OCI-LY1 (cell line): ENCODE measurements around the gene ADIG.

Experiments
- H2AFZ ChIP-seq: fragments of 200-600 bp; sonication (generic), shearing (Covaris generic); 2 replicates; pipeline ENCODE4 v1.6.0; 2014; ENCODE audit warnings: antibody characterized with exemption, mild to moderate bottlenecking, low read length
- H3F3A ChIP-seq: fragments of 200-600 bp; sonication (generic), shearing (Covaris generic); 2 replicates; pipeline ENCODE4 v1.6.0; 2014; ENCODE audit warnings: mild to moderate bottlenecking, antibody characterized with exemption, low read length, moderate library complexity; ENCODE audit not compliant: insufficient read depth
- H3K27ac ChIP-seq: fragments of 200-600 bp; sonication (generic); 2 replicates; pipeline ENCODE4 v1.5.1; 2014; ENCODE audit warnings: low read length, mixed run types, mild to moderate bottlenecking, low read depth; ENCODE audit not compliant: poor library complexity, severe bottlenecking
- H3K27me3 ChIP-seq: fragments of 200-600 bp; sonication (generic); 2 replicates; pipeline ENCODE4 v1.6.0; 2014; ENCODE audit warnings: antibody characterized with exemption, mild to moderate bottlenecking, low read length, moderate library complexity; ENCODE audit not compliant: insufficient read depth
- H3K36me3 ChIP-seq: fragments of 200-600 bp; sonication (generic); 2 replicates; pipeline ENCODE4 v1.6.1; 2014; ENCODE audit warnings: mild to moderate bottlenecking, antibody characterized with exemption, low read length, moderate library complexity, mixed read lengths; ENCODE audit not compliant: insufficient read depth
- H3K4me1 ChIP-seq: fragments of 200-600 bp; sonication (generic); 2 replicates; pipeline ENCODE4 v1.5.1; 2014; ENCODE audit warnings: mild to moderate bottlenecking, low read length, moderate library complexity; ENCODE audit not compliant: insufficient read depth, severe bottlenecking
- H3K4me2 ChIP-seq: fragments of 200-600 bp; sonication (generic), shearing (Covaris generic); 2 replicates; pipeline ENCODE4 v1.6.1; 2014; ENCODE audit warnings: low read length
- H3K4me3 ChIP-seq: fragments of 200-600 bp; sonication (generic); 2 replicates; pipeline ENCODE4 v1.5.1; 2014; ENCODE audit warnings: low read length, low read depth, mild to moderate bottlenecking, mixed read lengths; ENCODE audit not compliant: poor library complexity, severe bottlenecking
- H3K79me2 ChIP-seq: fragments of 200-600 bp; shearing (Covaris generic); 2 replicates; pipeline ENCODE4 v1.6.1; 2016; ENCODE audit warnings: mixed run types, low read length, mixed read lengths; ENCODE audit not compliant: insufficient read depth
- H3K9ac ChIP-seq: fragments of 200-600 bp; sonication (generic), shearing (Covaris generic); 2 replicates; pipeline ENCODE4 v1.6.1; 2014; ENCODE audit warnings: mild to moderate bottlenecking, low read length, mixed read lengths
- H3K9me2 ChIP-seq: fragments of 200-600 bp; sonication (generic), shearing (Covaris generic); 2 replicates; pipeline ENCODE4 v1.6.1; 2014; ENCODE audit warnings: low read depth, mild to moderate bottlenecking, low read length, mixed read lengths
- H3K9me3 ChIP-seq: fragments of 200-600 bp; shearing (Covaris generic); 2 replicates; pipeline ENCODE4 v1.6.1; 2014; ENCODE audit warnings: low read length, mixed read lengths
- H4K20me1 ChIP-seq: fragments of 200-600 bp; sonication (generic), shearing (Covaris generic); 2 replicates; pipeline ENCODE4 v1.6.0; 2016; ENCODE audit warnings: mild to moderate bottlenecking, low read length; ENCODE audit not compliant: insufficient read depth
- EZH2 ChIP-seq: fragments of 200-600 bp; sonication (generic), shearing (Covaris generic); IDR thresholded peaks from 2 replicates; pipeline ENCODE4 v1.8.0; 2017; ENCODE audit warnings: borderline replicate concordance, mixed run types, mild to moderate bottlenecking, antibody characterized with exemption, low read length, moderate library complexity, mixed read lengths
- TF ChIP-seq, protein P1 (sequence below): fragments of 200-600 bp; sonication (generic), shearing (Covaris generic); IDR thresholded peaks from 2 replicates; pipeline ENCODE4 v1.5.1; 2017; ENCODE audit warnings: mild to moderate bottlenecking, antibody characterized with exemption, low read length, moderate library complexity, mixed read lengths

ADIG gene

DNA sequence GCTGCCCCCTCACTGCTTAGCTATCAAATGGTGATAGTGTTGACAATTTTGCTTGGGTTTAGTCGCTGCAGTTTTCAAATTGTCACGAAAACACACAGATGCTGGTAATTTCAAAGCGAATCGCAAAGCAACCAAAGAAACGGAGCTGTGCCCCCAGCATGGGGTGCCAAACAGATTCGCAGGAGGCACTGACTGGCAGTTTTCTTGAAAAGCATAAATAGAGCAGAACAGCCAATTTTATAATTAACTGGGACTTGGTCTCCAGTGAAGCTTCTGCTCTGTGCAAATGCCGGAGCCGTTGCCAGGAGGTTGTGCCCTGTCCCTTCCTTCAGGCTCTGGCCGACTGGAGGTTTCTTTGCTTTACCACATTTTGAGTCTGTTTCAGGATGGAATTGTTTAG, 39.4 kb downstream of the ADIG start:
- no peaks in the 10 kb centered on the region for H3K9me3 ChIP-seq
- TF ChIP-seq, protein P1, sequence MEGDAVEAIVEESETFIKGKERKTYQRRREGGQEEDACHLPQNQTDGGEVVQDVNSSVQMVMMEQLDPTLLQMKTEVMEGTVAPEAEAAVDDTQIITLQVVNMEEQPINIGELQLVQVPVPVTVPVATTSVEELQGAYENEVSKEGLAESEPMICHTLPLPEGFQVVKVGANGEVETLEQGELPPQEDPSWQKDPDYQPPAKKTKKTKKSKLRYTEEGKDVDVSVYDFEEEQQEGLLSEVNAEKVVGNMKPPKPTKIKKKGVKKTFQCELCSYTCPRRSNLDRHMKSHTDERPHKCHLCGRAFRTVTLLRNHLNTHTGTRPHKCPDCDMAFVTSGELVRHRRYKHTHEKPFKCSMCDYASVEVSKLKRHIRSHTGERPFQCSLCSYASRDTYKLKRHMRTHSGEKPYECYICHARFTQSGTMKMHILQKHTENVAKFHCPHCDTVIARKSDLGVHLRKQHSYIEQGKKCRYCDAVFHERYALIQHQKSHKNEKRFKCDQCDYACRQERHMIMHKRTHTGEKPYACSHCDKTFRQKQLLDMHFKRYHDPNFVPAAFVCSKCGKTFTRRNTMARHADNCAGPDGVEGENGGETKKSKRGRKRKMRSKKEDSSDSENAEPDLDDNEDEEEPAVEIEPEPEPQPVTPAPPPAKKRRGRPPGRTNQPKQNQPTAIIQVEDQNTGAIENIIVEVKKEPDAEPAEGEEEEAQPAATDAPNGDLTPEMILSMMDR: no peak
- no peak for TF ChIP-seq EZH2
- H3K9me2 ChIP-seq: no peaks in the 10 kb centered on the region
- H3K4me1 ChIP-seq: no peaks in the 10 kb centered on the region
- H3K27me3 ChIP-seq: 0 out of 2 replicates have a peak, but pooled peaks cover 3% of the 10 kb centered on the region
- no peak overlapping the region for H3K4me2 ChIP-seq
- H3K27ac ChIP-seq: no peak overlapping the region
- no peaks in the 10 kb centered on the region for H3F3A ChIP-seq
- no peaks in the 10 kb centered on the region for H3K79me2 ChIP-seq
- no peaks in the 10 kb centered on the region for H3K36me3 ChIP-seq
- no peak overlapping the region for H2AFZ ChIP-seq
- no peak overlapping the region for H3K9ac ChIP-seq
- H4K20me1 ChIP-seq: no peaks in the 10 kb centered on the region
- no peak overlapping the region for H3K4me3 ChIP-seq

- Histone ChIP-seq H3K36me3 (no peaks in the 10 kb centered on the region), H3K4me1 (no peaks in the 10 kb centered on the region), H3K27me3 (0 out of 2 replicates have a peak, but pooled peaks cover 3% of the 10 kb centered on the region), H3K4me3 (no peak overlapping the region), H3K79me2 (no peaks in the 10 kb centered on the region), H2AFZ (no peak overlapping the region), H3K9me3 (no peaks in the 10 kb centered on the region), H3K9me2 (no peaks in the 10 kb centered on the region), H3K9ac (no peak overlapping the region), H3K27ac (no peak overlapping the region), H4K20me1 (no peaks in the 10 kb centered on the region), H3K4me2 (no peak overlapping the region), H3F3A (no peaks in the 10 kb centered on the region)
- no peak for TF ChIP-seq EZH2
- TF ChIP-seq, protein P1: no peak
Observed at GRCh38 chr20:38623061-38623460, 42.1 kb downstream of the ADIG start.

DNA sequence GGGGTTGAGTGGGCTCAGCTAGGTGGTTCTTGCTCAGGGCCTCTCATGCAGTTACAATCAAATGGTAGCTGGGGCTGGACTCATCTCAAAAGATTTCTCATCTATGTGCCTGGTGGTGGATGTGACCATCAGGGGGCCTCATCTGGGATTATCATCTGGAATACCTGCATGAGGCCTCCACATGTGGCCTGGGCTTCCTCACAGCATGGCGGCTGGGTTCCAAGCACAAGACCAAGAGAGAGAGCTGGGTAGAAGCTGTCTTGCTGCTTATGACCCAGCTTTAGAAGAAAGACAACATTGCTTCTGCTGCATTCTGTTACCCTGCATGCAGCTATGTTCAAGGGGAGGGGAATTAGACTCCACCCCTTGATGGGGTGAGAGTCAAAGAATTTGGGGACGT, 43.1 kb downstream of the ADIG start:
- no peaks in the 10 kb centered on the region for H3K9me3 ChIP-seq
- TF ChIP-seq, protein P1: no peak
- TF ChIP-seq EZH2: no peak
- no peak overlapping the region for H3K9ac ChIP-seq
- 0 out of 2 replicates have a peak, but pooled peaks cover 3% of the 10 kb centered on the region for H3K27me3 ChIP-seq
- H2AFZ ChIP-seq: no peak overlapping the region
- H4K20me1 ChIP-seq: no peaks in the 10 kb centered on the region
- H3K4me1 ChIP-seq: no peaks in the 10 kb centered on the region
- no peak overlapping the region for H3K27ac ChIP-seq
- no peaks in the 10 kb centered on the region for H3K79me2 ChIP-seq
- no peaks in the 10 kb centered on the region for H3K36me3 ChIP-seq
- H3K4me2 ChIP-seq: no peak overlapping the region
- H3K9me2 ChIP-seq: no peaks in the 10 kb centered on the region
- H3F3A ChIP-seq: no peaks in the 10 kb centered on the region
- no peak overlapping the region for H3K4me3 ChIP-seq
